ENCODE data around the gene EMP1. TPM values are rescaled to one million over a fixed set of nuclear protein-coding genes. Genes with fewer than 3 reads are reported as not detected.
A peak's percentile ranks its signal among the peaks of the same experiment; 100 is the strongest.

Gene EMP1
- total RNA-seq, 2 experiments from 2014 or later, result 54.4 to 57.3 TPM

GRCh38 chr12:13233830-13234641, 37.5 kb downstream of the EMP1 start:
- Mint-ChIP-seq H3K4me1 (ENCODE audit: low read depth) (no peaks in the 10 kb centered on the region), H3K27me3 (peaks cover 6% of the 10 kb centered on the region), H3K27ac (no peak overlapping the region), H3K36me3 (no peaks in the 10 kb centered on the region), H3K9me3 (peaks cover 4% of the 10 kb centered on the region), H3K4me3 (no peak overlapping the region)
- intact Hi-C loops (cut with micrococcal nuclease), result loop anchor here (1.0 kb wide), 2 partner anchors 136 to 318 kb away; no protein-coding TSS in a partner anchor
- POLR2A ChIA-PET, result no interaction called here
- CTCF ChIA-PET, result interaction anchor here (1.0 to 2.5 kb wide), 7 partner anchors 21 to 321 kb away, joined by 3 to 17 read pairs (median 9); no protein-coding TSS in a partner anchor
- peak; percentile 25 for DNase-seq

- Mint-ChIP-seq H3K27me3 (peaks cover 6% of the 10 kb centered on the region), H3K27ac (no peak overlapping the region), H3K4me1 (ENCODE audit: low read depth) (no peaks in the 10 kb centered on the region), H3K36me3 (no peaks in the 10 kb centered on the region), H3K9me3 (no peaks in the 10 kb centered on the region), H3K4me3 (no peak overlapping the region)
- ChIA-PET POLR2A (no interaction called here), CTCF (interaction anchor here (1.5 kb wide), 1 partner anchor 18 kb away, joined by 7 read pairs; no protein-coding TSS in a partner anchor)
- DNase-seq, result no peak
- intact Hi-C loops (cut with micrococcal nuclease), result no loop called here
Measured at GRCh38 chr12:13238204-13238603, 41.7 kb downstream of the EMP1 start.

GRCh38 chr12:13241833-13242488, 45.4 kb downstream of the EMP1 start:
- intact Hi-C loops (cut with micrococcal nuclease), result no loop called here
- H3K4me3 Mint-ChIP-seq, result no peak overlapping the region
- ChIA-PET CTCF (no interaction called here), POLR2A (no interaction called here)
- no peaks in the 10 kb centered on the region for H3K9me3 Mint-ChIP-seq
- H3K4me1 Mint-ChIP-seq (ENCODE audit: low read depth), result no peaks in the 10 kb centered on the region
- no peaks in the 10 kb centered on the region for H3K36me3 Mint-ChIP-seq
- H3K27me3 Mint-ChIP-seq, result peaks cover 11% of the 10 kb centered on the region
- H3K27ac Mint-ChIP-seq, result no peak overlapping the region
- no peak for DNase-seq

GRCh38 chr12:13242936-13243335, 46.4 kb downstream of the EMP1 start:
- Mint-ChIP-seq H3K27me3 (peaks cover 13% of the 10 kb centered on the region), H3K36me3 (no peaks in the 10 kb centered on the region), H3K4me3 (no peak overlapping the region), H3K9me3 (no peaks in the 10 kb centered on the region), H3K27ac (no peak overlapping the region), H3K4me1 (ENCODE audit: low read depth) (no peaks in the 10 kb centered on the region)
- CTCF ChIA-PET, result no interaction called here
- POLR2A ChIA-PET, result no interaction called here
- no peak for DNase-seq
- intact Hi-C loops (cut with micrococcal nuclease), result no loop called here

GRCh38 chr12:13243516-13244070, 47.1 kb downstream of the EMP1 start:
- no peaks in the 10 kb centered on the region for H3K9me3 Mint-ChIP-seq
- H3K27ac Mint-ChIP-seq, result no peak overlapping the region
- H3K4me1 Mint-ChIP-seq (ENCODE audit: low read depth), result no peaks in the 10 kb centered on the region

GRCh38 chr12:13247596-13247995, 51.1 kb downstream of the EMP1 start:
- Mint-ChIP-seq H3K4me1 (ENCODE audit: low read depth) (no peaks in the 10 kb centered on the region), H3K9me3 (no peaks in the 10 kb centered on the region), H3K27ac (no peak overlapping the region), H3K4me3 (no peak overlapping the region), H3K27me3 (peaks cover 22% of the 10 kb centered on the region), H3K36me3 (no peaks in the 10 kb centered on the region)
- ChIA-PET POLR2A (interaction anchor here (1.7 kb wide), 1 partner anchor 8 kb away, joined by 3 read pairs; no protein-coding TSS in a partner anchor), CTCF (no interaction called here)
- no peak for DNase-seq
- intact Hi-C loops (cut with micrococcal nuclease), result no loop called here

More at GRCh38 chr12:13243516-13244070, 47.1 kb downstream of the EMP1 start:
- POLR2A ChIA-PET, result no interaction called here
- CTCF ChIA-PET, result no interaction called here
- intact Hi-C loops (cut with micrococcal nuclease), result no loop called here
- Mint-ChIP-seq H3K4me3 (no peak overlapping the region), H3K36me3 (no peaks in the 10 kb centered on the region), H3K27me3 (peaks cover 16% of the 10 kb centered on the region)
- DNase-seq, result no peak

DNA sequence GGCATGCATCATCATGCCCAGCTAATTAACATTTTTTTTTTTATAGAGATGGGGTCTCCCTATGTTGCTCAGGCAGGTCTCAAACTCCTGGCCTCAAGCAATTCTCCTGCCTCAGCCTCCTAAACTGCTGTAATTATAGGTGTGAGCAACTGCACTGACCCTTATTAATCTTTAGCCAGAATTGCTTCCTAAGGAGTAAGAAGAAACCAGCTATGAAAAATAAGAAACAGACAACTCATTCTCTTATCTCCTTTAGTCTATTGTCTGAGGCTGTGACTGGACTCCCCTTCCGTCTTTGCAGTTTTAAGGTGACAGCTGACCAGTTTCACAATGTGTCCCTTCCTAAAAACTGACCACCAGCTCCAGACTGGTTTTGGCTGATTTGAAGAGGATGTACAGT, 52.4 kb downstream of the EMP1 start:
- ChIA-PET POLR2A (no interaction called here), CTCF (no interaction called here)
- Mint-ChIP-seq H3K27ac (no peak overlapping the region), H3K9me3 (no peaks in the 10 kb centered on the region), H3K36me3 (no peaks in the 10 kb centered on the region), H3K4me1 (ENCODE audit: low read depth) (no peaks in the 10 kb centered on the region), H3K27me3 (peaks cover 20% of the 10 kb centered on the region), H3K4me3 (no peak overlapping the region)
- DNase-seq, result no peak
- intact Hi-C loops (cut with micrococcal nuclease), result no loop called here

GRCh38 chr12:13250416-13250815, 53.9 kb downstream of the EMP1 start:
- POLR2A ChIA-PET, result no interaction called here
- Mint-ChIP-seq H3K27ac (no peak overlapping the region), H3K9me3 (no peaks in the 10 kb centered on the region), H3K4me1 (ENCODE audit: low read depth) (no peaks in the 10 kb centered on the region), H3K27me3 (peaks cover 14% of the 10 kb centered on the region), H3K4me3 (no peak overlapping the region), H3K36me3 (no peaks in the 10 kb centered on the region)
- intact Hi-C loops (cut with micrococcal nuclease), result no loop called here
- CTCF ChIA-PET, result no interaction called here
- DNase-seq, result no peak

GRCh38 chr12:13251521-13251920, 55.0 kb downstream of the EMP1 start:
- no peaks in the 10 kb centered on the region for H3K9me3 Mint-ChIP-seq
- H3K27me3 Mint-ChIP-seq, result peaks cover 14% of the 10 kb centered on the region
- H3K4me3 Mint-ChIP-seq, result no peak overlapping the region
- H3K27ac Mint-ChIP-seq, result no peak overlapping the region
- POLR2A ChIA-PET, result no interaction called here
- no peaks in the 10 kb centered on the region for H3K36me3 Mint-ChIP-seq
- intact Hi-C loops (cut with micrococcal nuclease), result no loop called here
- H3K4me1 Mint-ChIP-seq (ENCODE audit: low read depth), result no peaks in the 10 kb centered on the region
- DNase-seq, result no peak
- CTCF ChIA-PET, result interaction anchor here (0.6 kb wide), 1 partner anchor 26 kb away, joined by 3 read pairs; no protein-coding TSS in a partner anchor

GRCh38 chr12:13252024-13252423, 55.5 kb downstream of the EMP1 start:
- H3K4me1 Mint-ChIP-seq (ENCODE audit: low read depth), result no peaks in the 10 kb centered on the region
- H3K27ac Mint-ChIP-seq, result no peak overlapping the region
- no peaks in the 10 kb centered on the region for H3K36me3 Mint-ChIP-seq
- ChIA-PET CTCF (interaction anchor here (1.1 kb wide), 1 partner anchor 39 kb away, joined by 3 read pairs; no protein-coding TSS in a partner anchor), POLR2A (no interaction called here)
- no peaks in the 10 kb centered on the region for H3K9me3 Mint-ChIP-seq
- no peak overlapping the region for H3K4me3 Mint-ChIP-seq
- intact Hi-C loops (cut with micrococcal nuclease), result no loop called here
- no peak for DNase-seq
- H3K27me3 Mint-ChIP-seq, result peaks cover 14% of the 10 kb centered on the region

DNA sequence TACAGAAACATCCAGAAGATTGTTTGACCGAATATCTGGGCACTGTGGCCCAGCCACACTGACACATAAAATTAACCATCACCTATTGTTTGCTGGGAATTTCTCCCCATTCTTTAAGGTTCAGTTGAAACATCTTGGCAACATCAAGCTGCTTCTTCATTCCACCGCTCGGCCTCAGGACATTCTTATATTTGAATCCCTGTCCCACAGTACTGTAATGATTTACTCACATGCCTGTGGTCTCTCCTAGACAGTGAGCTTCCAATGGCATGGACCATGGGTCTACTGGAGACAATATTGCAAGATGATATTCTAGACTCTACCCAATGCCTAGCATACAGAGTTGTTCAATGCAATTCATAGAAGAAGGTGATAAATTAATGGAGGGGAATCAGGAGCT, 56.1 kb downstream of the EMP1 start:
- POLR2A ChIA-PET, result no interaction called here

GRCh38 chr12:13253966-13254760, 57.6 kb downstream of the EMP1 start:
- intact Hi-C loops (cut with micrococcal nuclease), result no loop called here

More for the DNA sequence above, 56.1 kb downstream of the EMP1 start:
- Mint-ChIP-seq H3K9me3 (no peaks in the 10 kb centered on the region), H3K4me1 (ENCODE audit: low read depth) (no peaks in the 10 kb centered on the region), H3K4me3 (no peak overlapping the region), H3K27me3 (peaks cover 13% of the 10 kb centered on the region), H3K36me3 (no peaks in the 10 kb centered on the region), H3K27ac (no peak overlapping the region)
- intact Hi-C loops (cut with micrococcal nuclease), result no loop called here
- no peak for DNase-seq
- CTCF ChIA-PET, result interaction anchor here (1.1 to 4.1 kb wide), 2 partner anchors 40 to 336 kb away, joined by 3 to 19 read pairs; no protein-coding TSS in a partner anchor

More at GRCh38 chr12:13253966-13254760, 57.6 kb downstream of the EMP1 start:
- CTCF ChIA-PET, result interaction anchor here (0.7 to 4.4 kb wide), 16 partner anchors 15 to 938 kb away, joined by 3 to 49 read pairs (median 6); partner anchors contain the start of gene FAM234B
- Mint-ChIP-seq H3K9me3 (no peaks in the 10 kb centered on the region), H3K4me3 (no peak overlapping the region), H3K27me3 (peaks cover 9% of the 10 kb centered on the region), H3K27ac (no peak overlapping the region), H3K4me1 (ENCODE audit: low read depth) (no peaks in the 10 kb centered on the region), H3K36me3 (no peaks in the 10 kb centered on the region)
- DNase-seq, result no peak
- POLR2A ChIA-PET, result no interaction called here

Measured in activated CD4-positive, alpha-beta memory T cell treated with anti-CD3 and anti-CD28 coated beads for 36 hours (primary cell).